K562 (cell line): ENCODE data around the gene GSTM1. TPM values are rescaled to one million over a fixed set of nuclear protein-coding genes. Genes with fewer than 3 reads are reported as not detected.

ENCODE experiments used
- EP300 ChIP-seq: IDR thresholded peaks from 2 replicates; pipeline ENCODE4 v1.6.1; 2012; ENCODE audit warnings: low read length, improper control_type of control experiment
- HBP1 ChIP-seq: fragments of 450-650 bp; formaldehyde crosslinking; IDR thresholded peaks from 2 replicates; pipeline ENCODE4 v1.4.0; 2022; ENCODE audit warnings: missing genetic modification characterization
- KLF13 ChIP-seq: fragments of 450-650 bp; IDR thresholded peaks from 2 replicates; pipeline ENCODE4 v1.6.1; 2016; ENCODE audit warnings: missing genetic modification characterization, low read depth, mild to moderate bottlenecking, missing compliant biosample characterization, moderate library complexity, borderline replicate concordance
- PHF21A ChIP-seq: fragments of 450-650 bp; IDR thresholded peaks from 2 replicates; pipeline ENCODE4 v1.6.1; 2017; ENCODE audit warnings: low read depth, borderline replicate concordance
- RAD21 ChIP-seq, 2 experiments: fragments of 250-450 bp in 1 of 2; fragments of 450-650 bp in 1 of 2; sonication (Bioruptor Pico) in 1 of 2; formaldehyde crosslinking in 1 of 2; IDR thresholded peaks in 1 of 2; conservative IDR thresholded peaks in 1 of 2; 2 replicates each; pipeline versions ENCODE4 v1.4.0 to v1.8.0; 2020 to 2022; ENCODE audit warnings: mild to moderate bottlenecking in 2 of 2, moderate library complexity in 1 of 2
- SREBF1 ChIP-seq: fragments of 150-350 bp; IDR thresholded peaks from 2 replicates; pipeline ENCODE4 v1.6.1; 2014; ENCODE audit warnings: antibody characterized with exemption, low read depth, low read length, borderline replicate concordance
- TGIF2 ChIP-seq: sonication (generic); formaldehyde crosslinking; IDR thresholded peaks from 2 replicates; pipeline ENCODE4 v1.8.1; 2022; ENCODE audit warnings: mild to moderate bottlenecking, missing genetic modification reagents, moderate library complexity
- U2AF2 ChIP-seq: fragments of 200-400 bp; formaldehyde crosslinking; optimal IDR thresholded peaks from 2 replicates; pipeline ENCODE3; 2017; ENCODE audit warnings: low read depth, mild to moderate bottlenecking, low read length
- USF2 ChIP-seq: sonication (generic); formaldehyde crosslinking; IDR thresholded peaks from 2 replicates; pipeline ENCODE4 v1.5.0; 2020; ENCODE audit warnings: missing genetic modification reagents
- ZNF184 ChIP-seq: sonication (generic); formaldehyde crosslinking; IDR thresholded peaks from 2 replicates; pipeline ENCODE4 v1.5.0; 2020; ENCODE audit warnings: missing genetic modification reagents
- ZNF518B ChIP-seq: fragments of 250-450 bp; sonication (Bioruptor Pico); IDR thresholded peaks from 2 replicates; pipeline ENCODE4 v1.5.0; 2021; ENCODE audit warnings: mild to moderate bottlenecking, moderate library complexity
- polyA plus RNA-seq, 8 experiments: library from polyadenylated mRNA; depleted of rRNA in 4 of 8; stranded (reverse) in 5 of 8; unstranded in 3 of 8; fragments of >200 nt; fragmentation: Nextera tagmentation in 2 of 8; fragmentation: Illumina TruSeq in 1 of 8; extraction: Ambion mirVana in 2 of 8; extraction: Trizol in 1 of 8; gene quantifications; 2 replicates each; pipeline versions ENCODE4 v1.2.1 to v1.2.3, GENCODE V29; 2011 to 2014; ENCODE audit warnings: inconsistent platforms in 1 of 8, missing spikeins in 1 of 8
- total RNA-seq, 7 experiments: library from RNA; depleted of rRNA in 6 of 7; stranded (reverse); fragments of >200 nt in 6 of 7; fragmentation: Illumina TruSeq in 2 of 7; extraction: Trizol in 2 of 7; gene quantifications; 2 replicates each; pipeline versions ENCODE4 v1.2.1 to v1.2.3, GENCODE V29; 2011 to 2021; ENCODE audit warnings: low replicate concordance in 1 of 7
- TF ChIP-seq, protein P1 (sequence below): IDR thresholded peaks from 2 replicates; pipeline ENCODE4 v1.6.1; 2011; ENCODE audit warnings: borderline replicate concordance, low read depth, mild to moderate bottlenecking, moderate library complexity, low read length; ENCODE audit not compliant: insufficient read depth, poor library complexity, severe bottlenecking
- TF ChIP-seq, protein P2 (sequence below): sonication (generic); formaldehyde crosslinking; IDR thresholded peaks from 2 replicates; pipeline ENCODE4 v1.8.1; 2022; ENCODE audit warnings: missing genetic modification reagents
- TF ChIP-seq, protein P3 (sequence below): fragments of 200-800 bp; sonication (Bioruptor generic); IDR thresholded peaks from 2 replicates; pipeline ENCODE4 v1.6.1; 2017; ENCODE audit warnings: missing genetic modification characterization, missing compliant biosample characterization
- TF ChIP-seq, protein P4 (sequence below): sonication (generic); formaldehyde crosslinking; IDR thresholded peaks from 2 replicates; pipeline ENCODE4 v1.8.0; 2022; ENCODE audit warnings: missing genetic modification reagents, mild to moderate bottlenecking, borderline replicate concordance

The GSTM1 gene
- total and polyA plus RNA-seq, 9 of the 15 experiments (the other 6 are each of a cell fraction or from before 2014, with no cell fraction given): not detected

- TF ChIP-seq, protein P1, sequence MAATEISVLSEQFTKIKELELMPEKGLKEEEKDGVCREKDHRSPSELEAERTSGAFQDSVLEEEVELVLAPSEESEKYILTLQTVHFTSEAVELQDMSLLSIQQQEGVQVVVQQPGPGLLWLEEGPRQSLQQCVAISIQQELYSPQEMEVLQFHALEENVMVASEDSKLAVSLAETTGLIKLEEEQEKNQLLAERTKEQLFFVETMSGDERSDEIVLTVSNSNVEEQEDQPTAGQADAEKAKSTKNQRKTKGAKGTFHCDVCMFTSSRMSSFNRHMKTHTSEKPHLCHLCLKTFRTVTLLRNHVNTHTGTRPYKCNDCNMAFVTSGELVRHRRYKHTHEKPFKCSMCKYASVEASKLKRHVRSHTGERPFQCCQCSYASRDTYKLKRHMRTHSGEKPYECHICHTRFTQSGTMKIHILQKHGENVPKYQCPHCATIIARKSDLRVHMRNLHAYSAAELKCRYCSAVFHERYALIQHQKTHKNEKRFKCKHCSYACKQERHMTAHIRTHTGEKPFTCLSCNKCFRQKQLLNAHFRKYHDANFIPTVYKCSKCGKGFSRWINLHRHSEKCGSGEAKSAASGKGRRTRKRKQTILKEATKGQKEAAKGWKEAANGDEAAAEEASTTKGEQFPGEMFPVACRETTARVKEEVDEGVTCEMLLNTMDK: no peak
- TF ChIP-seq PHF21A: no peak
- no peak for TF ChIP-seq U2AF2
- TF ChIP-seq EP300: peak; percentile 79
- TF ChIP-seq, protein P2, sequence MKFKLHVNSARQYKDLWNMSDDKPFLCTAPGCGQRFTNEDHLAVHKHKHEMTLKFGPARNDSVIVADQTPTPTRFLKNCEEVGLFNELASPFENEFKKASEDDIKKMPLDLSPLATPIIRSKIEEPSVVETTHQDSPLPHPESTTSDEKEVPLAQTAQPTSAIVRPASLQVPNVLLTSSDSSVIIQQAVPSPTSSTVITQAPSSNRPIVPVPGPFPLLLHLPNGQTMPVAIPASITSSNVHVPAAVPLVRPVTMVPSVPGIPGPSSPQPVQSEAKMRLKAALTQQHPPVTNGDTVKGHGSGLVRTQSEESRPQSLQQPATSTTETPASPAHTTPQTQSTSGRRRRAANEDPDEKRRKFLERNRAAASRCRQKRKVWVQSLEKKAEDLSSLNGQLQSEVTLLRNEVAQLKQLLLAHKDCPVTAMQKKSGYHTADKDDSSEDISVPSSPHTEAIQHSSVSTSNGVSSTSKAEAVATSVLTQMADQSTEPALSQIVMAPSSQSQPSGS (CRISPR knock-in tag): no peak
- no peak for TF ChIP-seq ZNF184 (CRISPR knock-in tag)
- TF ChIP-seq SREBF1: no peak
- no peak; a peak in 1 of 4 replicates for TF ChIP-seq RAD21 (CRISPR knock-in tag; conservative IDR thresholded peaks at IDR 0.05 in 1 of 2, IDR thresholded peaks at IDR 0.05 in 1 of 2)
- TF ChIP-seq TGIF2 (CRISPR knock-in tag): no peak
- TF ChIP-seq, protein P3, sequence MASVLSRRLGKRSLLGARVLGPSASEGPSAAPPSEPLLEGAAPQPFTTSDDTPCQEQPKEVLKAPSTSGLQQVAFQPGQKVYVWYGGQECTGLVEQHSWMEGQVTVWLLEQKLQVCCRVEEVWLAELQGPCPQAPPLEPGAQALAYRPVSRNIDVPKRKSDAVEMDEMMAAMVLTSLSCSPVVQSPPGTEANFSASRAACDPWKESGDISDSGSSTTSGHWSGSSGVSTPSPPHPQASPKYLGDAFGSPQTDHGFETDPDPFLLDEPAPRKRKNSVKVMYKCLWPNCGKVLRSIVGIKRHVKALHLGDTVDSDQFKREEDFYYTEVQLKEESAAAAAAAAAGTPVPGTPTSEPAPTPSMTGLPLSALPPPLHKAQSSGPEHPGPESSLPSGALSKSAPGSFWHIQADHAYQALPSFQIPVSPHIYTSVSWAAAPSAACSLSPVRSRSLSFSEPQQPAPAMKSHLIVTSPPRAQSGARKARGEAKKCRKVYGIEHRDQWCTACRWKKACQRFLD: no peak
- TF ChIP-seq KLF13 (tag): no peak
- no peak for TF ChIP-seq USF2 (CRISPR knock-in tag)
- no peak for TF ChIP-seq HBP1 (CRISPR knock-in tag)
- no peak for TF ChIP-seq ZNF518B (CRISPR knock-in tag)
- TF ChIP-seq, protein P4, sequence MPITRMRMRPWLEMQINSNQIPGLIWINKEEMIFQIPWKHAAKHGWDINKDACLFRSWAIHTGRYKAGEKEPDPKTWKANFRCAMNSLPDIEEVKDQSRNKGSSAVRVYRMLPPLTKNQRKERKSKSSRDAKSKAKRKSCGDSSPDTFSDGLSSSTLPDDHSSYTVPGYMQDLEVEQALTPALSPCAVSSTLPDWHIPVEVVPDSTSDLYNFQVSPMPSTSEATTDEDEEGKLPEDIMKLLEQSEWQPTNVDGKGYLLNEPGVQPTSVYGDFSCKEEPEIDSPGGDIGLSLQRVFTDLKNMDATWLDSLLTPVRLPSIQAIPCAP (CRISPR knock-in tag): no peak
Measured at GRCh38 chr1:109719337-109719837, 31.8 kb downstream of the GSTM1 start (continued).
